ENCODE measurements around the gene HOXD3. TPM values are rescaled to one million over a fixed set of nuclear protein-coding genes. Genes with fewer than 3 reads are reported as not detected.
A peak's percentile ranks its signal among the peaks of the same experiment; 100 is the strongest.

The HOXD3 gene
- total and polyA plus RNA-seq, 2 of the 8 experiments (the other 6 are each of a cell fraction or from before 2014, with no cell fraction given), result not detected

DNA sequence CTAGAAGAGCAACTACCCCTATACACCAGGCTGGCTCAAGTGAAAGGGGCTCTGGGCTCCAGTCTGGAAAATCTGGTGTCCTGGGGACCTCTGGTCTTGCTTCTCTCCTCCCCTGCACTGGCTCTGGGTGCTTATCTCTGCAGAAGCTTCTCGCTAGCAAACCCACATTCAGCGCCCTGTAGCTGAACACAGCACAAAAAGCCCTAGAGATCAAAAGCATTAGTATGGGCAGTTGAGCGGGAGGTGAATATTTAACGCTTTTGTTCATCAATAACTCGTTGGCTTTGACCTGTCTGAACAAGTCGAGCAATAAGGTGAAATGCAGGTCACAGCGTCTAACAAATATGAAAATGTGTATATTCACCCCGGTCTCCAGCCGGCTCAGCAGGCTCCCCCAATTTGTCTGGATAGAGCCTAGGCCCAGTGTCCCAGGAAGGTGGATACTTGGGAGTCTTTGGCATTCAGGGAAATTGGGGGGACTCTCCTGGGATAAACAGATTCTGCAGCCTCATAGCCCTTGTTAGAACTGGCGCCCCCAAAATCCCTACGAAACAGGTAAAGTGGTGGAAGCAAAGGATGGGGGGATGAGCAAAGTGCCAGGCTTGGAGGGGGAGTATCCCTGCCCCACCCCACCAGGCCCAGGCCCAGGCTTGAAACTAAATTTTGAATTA lies 8.2 kb upstream of the HOXD3 start:
- Histone ChIP-seq H4K8ac (ENCODE audit: extremely low read depth, insufficient read depth, low read length) (no peak overlapping the region), H2AK5ac (ENCODE audit: low read depth, low read length) (no peak overlapping the region), H2AFZ (ENCODE audit: low read length) (no peak overlapping the region), H4K91ac (replicated peaks; ENCODE audit: insufficient read length, low read length) (no peak overlapping the region), H2BK120ac (replicated peaks; ENCODE audit: low read depth, low read length) (no peak overlapping the region), H3K56ac (replicated peaks; ENCODE audit: insufficient read length, low read depth, low read length) (no peak overlapping the region), H2BK12ac (ENCODE audit: low read depth, low read length) (no peak overlapping the region), H2BK20ac (ENCODE audit: low read length) (no peak overlapping the region), H3K4me1 (replicated peaks in 1 of 4; ENCODE audit: control insufficient read depth in 3 of 4, insufficient read depth in 4 of 4, low read length in 3 of 4) (peaks cover 0 to 10% (median 2%) of the 10 kb centered on the region in 4 experiments; a peak in 4 of 7 replicates), H3K23me2 (ENCODE audit: low read depth, low read length) (peaks cover 2% of the 10 kb centered on the region; the same call in 1 of the 2 replicates), H3K23ac (ENCODE audit: insufficient read length) (no peak overlapping the region), H3K79me2 (ENCODE audit: control insufficient read depth in 1 of 2, insufficient read depth in 2 of 2, low read length in 2 of 2) (no peaks in the 10 kb centered on the region), H2BK5ac (ENCODE audit: low read depth, low read length) (no peak overlapping the region), H4K20me1 (replicated peaks in 1 of 2; ENCODE audit: control insufficient read depth in 1 of 2, insufficient read depth in 2 of 2, low read length in 2 of 2) (peaks cover 18 to 34% of the 10 kb centered on the region in 2 experiments), H3K27ac (ENCODE audit: low read depth, low read length) (no peak overlapping the region), H3K4ac (replicated peaks; ENCODE audit: insufficient read length, low read depth, low read length) (no peak overlapping the region), H3K18ac (ENCODE audit: extremely low read depth, low read length) (no peak overlapping the region), H2BK15ac (ENCODE audit: low read length) (no peak overlapping the region), H4K5ac (ENCODE audit: insufficient read length, low read depth, low read length) (no peak overlapping the region), H3K9ac (replicated peaks in 1 of 4; ENCODE audit: extremely low read depth in 1 of 4, low read depth in 3 of 4, low read length in 3 of 4) (no peak overlapping the region), H3K9me3 (ENCODE audit: insufficient read depth in 2 of 2, low read depth in 1 of 2, low read length in 1 of 2) (no peaks in the 10 kb centered on the region; a peak in 1 of 4 replicates), H3K14ac (ENCODE audit: insufficient read length) (no peak overlapping the region), H3K79me1 (ENCODE audit: low read depth, low read length) (no peaks in the 10 kb centered on the region), H3K4me2 (ENCODE audit: insufficient read depth in 1 of 2, low read depth in 2 of 2, low read length in 2 of 2) (no peak overlapping the region), H3K36me3 (ENCODE audit: control insufficient read depth in 2 of 4, insufficient read depth in 4 of 4, low read length in 3 of 4) (peaks cover 0 to 11% (median 0%) of the 10 kb centered on the region in 4 experiments; a peak in 1 of 8 replicates), H3K4me3 (ENCODE audit: extremely low read depth in 1 of 4, insufficient read depth in 2 of 4, low read depth in 3 of 4, low read length in 4 of 4) (no peak overlapping the region), H3K27me3 (replicated peaks in 1 of 4; ENCODE audit: control insufficient read depth in 3 of 4, extremely low read depth in 1 of 4, insufficient read depth in 3 of 4, low read length in 3 of 4) (peaks cover 95 to 100% (median 99%) of the 10 kb centered on the region in 4 experiments)
- no peak for DNase-seq (ENCODE audit: low read depth in 1 of 2, low spot score in 2 of 2)
- 27% methylated on average over 10 of the region's 11 CpGs; no CpG with 5 or more reads in 1 of the 2 experiments for WGBS, 2 experiments (ENCODE audit: extremely low coverage in 1 of 2, insufficient coverage in 1 of 2, insufficient read length in 1 of 2, insufficient replicate concordance in 2 of 2, low coverage in 1 of 2, low lambda C conversion rate in 2 of 2, missing lambda C conversion rate in 1 of 2)
- POLR2A ChIA-PET (ENCODE audit: partially characterized antibody), result no interaction called here
- no peak for FAIRE-seq
- CTCF ChIA-PET (ENCODE audit: partially characterized antibody), result interaction anchor here (1.0 to 4.4 kb wide), 5 partner anchors 9 to 26 kb away, joined by 3 to 36 read pairs (median 10); no protein-coding TSS in a partner anchor
- TF ChIP-seq EZH2 (IDR thresholded peaks at IDR 0.05; ENCODE audit: low read depth, low read length, severe bottlenecking) (peak; percentile 1), JUN (IDR thresholded peaks at IDR 0.05; ENCODE audit: low read depth, low read length) (no peak), EP300 (IDR thresholded peaks at IDR 0.05; ENCODE audit: borderline replicate concordance in 1 of 2, low read depth in 2 of 2, low read length in 2 of 2) (no peak)
